Tongue (tissue), 2 donors: Measurements from ENCODE around the gene TESPA1. TPM values are rescaled to one million over a fixed set of nuclear protein-coding genes. Genes with fewer than 3 reads are reported as not detected.
"Not testable (repeated sequence)": the region's sequence is repeated elsewhere in the genome, so short reads cannot be mapped to it uniquely, and the experiment has no call there.

ENCODE experiments used
- DNase-seq: peaks from one replicate; pipeline ENCODE4 v3.0.0-alpha.2; 2015
- total RNA-seq: library from RNA; depleted of rRNA; stranded (reverse); fragments of >200 nt; gene quantifications from one replicate; pipeline ENCODE4 v1.2.3, GENCODE V29; 2014

Gene TESPA1
- total RNA-seq, 1 donor from 2014 or later, result 0.92 TPM

GRCh38 chr12:54945082-54945481 lies 39.5 kb downstream of the TESPA1 start:
- no peak for DNase-seq

GRCh38 chr12:54943292-54943691 lies 41.3 kb downstream of the TESPA1 start:
- DNase-seq, result not testable (repeated sequence)

- DNase-seq, result no peak
Observed at GRCh38 chr12:54941659-54942058, 42.9 kb downstream of the TESPA1 start.

- DNase-seq, result no peak
Observed at GRCh38 chr12:54940727-54941315, 43.7 kb downstream of the TESPA1 start.

GRCh38 chr12:54937929-54938328 lies 46.6 kb downstream of the TESPA1 start:
- DNase-seq, result no peak

- no peak for DNase-seq
Observed at GRCh38 chr12:54937376-54937775, 47.2 kb downstream of the TESPA1 start.

GRCh38 chr12:54936736-54937135 lies 47.8 kb downstream of the TESPA1 start:
- no peak for DNase-seq

GRCh38 chr12:54935235-54935951 lies 49.2 kb downstream of the TESPA1 start:
- peak; percentile 24 for DNase-seq

GRCh38 chr12:54934419-54934818 lies 50.1 kb downstream of the TESPA1 start:
- DNase-seq, result no peak

- DNase-seq, result no peak
Observed at GRCh38 chr12:54933376-54933775, 51.2 kb downstream of the TESPA1 start.

- no peak for DNase-seq
Observed at GRCh38 chr12:54932691-54933090, 51.9 kb downstream of the TESPA1 start.

- no peak for DNase-seq
Observed at GRCh38 chr12:54932038-54932437, 52.5 kb downstream of the TESPA1 start.

- DNase-seq, result no peak
Observed at GRCh38 chr12:54929998-54930397, 54.6 kb downstream of the TESPA1 start.

- no peak for DNase-seq
Observed at GRCh38 chr12:54926246-54926645, 58.3 kb downstream of the TESPA1 start.

GRCh38 chr12:54924972-54925707 lies 59.4 kb downstream of the TESPA1 start:
- no peak for DNase-seq

- no peak for DNase-seq
Observed at GRCh38 chr12:54917001-54917488, 67.5 kb downstream of the TESPA1 start.

Other genes with a start within 250 kb of the TESPA1 start
- not detected for gene MUCL1, start 130.2 kb downstream of the TESPA1 start, total RNA-seq
- gene NEUROD4, start 35.2 kb upstream of the TESPA1 start, total RNA-seq, result not detected
- gene OR9K2, start 141.6 kb upstream of the TESPA1 start, total RNA-seq, result not detected
- not detected for gene OR10A7, start 236.3 kb upstream of the TESPA1 start, total RNA-seq